ENCODE measurements around the gene ATP5F1D.

Gene ATP5F1D

GRCh38 chr19:1274081-1274851 lies 32.7 kb downstream of the ATP5F1D start:
- H3K27ac ChIP-seq = peak overlapping the region; percentile 97
- H2AFZ ChIP-seq = no peak overlapping the region
- no peak for TF ChIP-seq CTCF (IDR thresholded peaks at IDR 0.05)
- peaks cover 34% of the 10 kb centered on the region for H3K79me2 ChIP-seq
- H3K4me1 ChIP-seq = peaks cover 28% of the 10 kb centered on the region
- H3K4me3 ChIP-seq (ENCODE audit: low read depth, low read length) = peak overlapping the region; percentile 35
- H3K4me2 ChIP-seq (ENCODE audit: low read length) = peak overlapping the region; percentile 66
- no peaks in the 10 kb centered on the region for H3K36me3 ChIP-seq (ENCODE audit: control insufficient read depth, insufficient read depth, low read length)
- no peak overlapping the region for H3K9ac ChIP-seq
- H3K9me3 ChIP-seq (ENCODE audit: control insufficient read depth, low read length) = no peaks in the 10 kb centered on the region
- no peaks in the 10 kb centered on the region for H3K27me3 ChIP-seq (ENCODE audit: control insufficient read depth, insufficient read depth, low read length)

- Histone ChIP-seq H3K27me3 (ENCODE audit: control insufficient read depth, insufficient read depth, low read length) (no peaks in the 10 kb centered on the region), H3K79me2 (peaks cover 34% of the 10 kb centered on the region), H3K4me3 (ENCODE audit: low read depth, low read length) (peak overlapping the region; percentile 35), H3K36me3 (ENCODE audit: control insufficient read depth, insufficient read depth, low read length) (no peaks in the 10 kb centered on the region), H3K27ac (peak overlapping the region; percentile 97), H2AFZ (peak overlapping the region; percentile 44), H3K4me2 (ENCODE audit: low read length) (peak overlapping the region; percentile 66), H3K4me1 (peaks cover 29% of the 10 kb centered on the region), H3K9ac (no peak overlapping the region), H3K9me3 (ENCODE audit: control insufficient read depth, low read length) (no peaks in the 10 kb centered on the region)
- no peak for TF ChIP-seq CTCF (IDR thresholded peaks at IDR 0.05)
These were observed 33.3 kb downstream of the ATP5F1D start for GRCh38 chr19:1274852-1275259.

GRCh38 chr19:1275260-1275975 lies 33.9 kb downstream of the ATP5F1D start, which contains the start of gene FAM174C:
Gene FAM174C (plus strand): TSS chr19:1275530. CDS start chr19:1275550, 20 bp downstream.
- Histone ChIP-seq H3K4me1 (peaks cover 32% of the 10 kb centered on the region), H3K27me3 (ENCODE audit: control insufficient read depth, insufficient read depth, low read length) (no peaks in the 10 kb centered on the region)

GRCh38 chr19:1275976-1276627 lies 34.6 kb downstream of the ATP5F1D start:
- Histone ChIP-seq H3K4me1 (peaks cover 26% of the 10 kb centered on the region), H3K9me3 (ENCODE audit: control insufficient read depth, low read length) (no peaks in the 10 kb centered on the region), H3K4me3 (ENCODE audit: low read depth, low read length) (peak overlapping the region; percentile 82), H3K36me3 (ENCODE audit: control insufficient read depth, insufficient read depth, low read length) (no peaks in the 10 kb centered on the region), H3K27me3 (ENCODE audit: control insufficient read depth, insufficient read depth, low read length) (no peaks in the 10 kb centered on the region), H3K27ac (peak overlapping the region; percentile 97), H3K4me2 (ENCODE audit: low read length) (peak overlapping the region; percentile 97), H3K9ac (no peak overlapping the region), H3K79me2 (peaks cover 22% of the 10 kb centered on the region), H2AFZ (peak overlapping the region; percentile 83)
- no peak for TF ChIP-seq CTCF (IDR thresholded peaks at IDR 0.05)

More at GRCh38 chr19:1275260-1275975, 33.9 kb downstream of the ATP5F1D start, which contains the start of gene FAM174C:
- peak within 1 kb of the TSS; percentile 82 for H3K4me3 ChIP-seq (ENCODE audit: low read depth, low read length)
- H3K36me3 ChIP-seq (ENCODE audit: control insufficient read depth, insufficient read depth, low read length) = no peaks in the 10 kb centered on the region
- peak within 1 kb of the TSS; percentile 97 for H3K27ac ChIP-seq
- TF ChIP-seq CTCF (IDR thresholded peaks at IDR 0.05) = no peak
- no peaks in the 10 kb centered on the region for H3K9me3 ChIP-seq (ENCODE audit: control insufficient read depth, low read length)
- peaks cover 29% of the 10 kb centered on the region for H3K79me2 ChIP-seq
- peak within 1 kb of the TSS; percentile 97 for H3K4me2 ChIP-seq (ENCODE audit: low read length)
- H3K9ac ChIP-seq = no peak within 1 kb of the TSS
- peak within 1 kb of the TSS; percentile 83 for H2AFZ ChIP-seq
